Prostate gland (tissue), 2 donors: ENCODE results near the gene CCDC91. TPM values are rescaled to one million over a fixed set of nuclear protein-coding genes. Genes with fewer than 3 reads are reported as not detected.

Experiments used
- DNase-seq: peaks from one replicate; pipeline ENCODE4 v3.0.0-alpha.2; 2019; ENCODE audit warnings: low spot score
- H3K27ac ChIP-seq, 2 donors: fragments of 200-600 bp; sonication (generic); 2 replicates each; pipeline ENCODE4 v1.5.1; 2017 to 2019
- H3K27me3 ChIP-seq: fragments of 200-600 bp; sonication (generic); replicated peaks from 2 replicates; pipeline ENCODE4 v1.5.1; 2019; ENCODE audit not compliant: insufficient read depth
- H3K36me3 ChIP-seq, 2 donors: fragments of 200-600 bp; sonication (generic); 1 replicate in 1 of 2; 2 replicates in 1 of 2; pipeline versions ENCODE4 v1.5.1 to v1.8.1; 2017 to 2019
- H3K4me1 ChIP-seq: fragments of 200-600 bp; sonication (generic); replicated peaks from 2 replicates; pipeline ENCODE4 v1.5.1; 2019
- H3K4me3 ChIP-seq, 2 donors: fragments of 200-600 bp; sonication (generic); 2 replicates each; pipeline ENCODE4 v1.5.1; 2017 to 2019
- H3K9me3 ChIP-seq: fragments of 200-600 bp; sonication (generic); 2 replicates; pipeline ENCODE4 v1.5.1; 2017
- POLR2A ChIP-seq: fragments of 450-650 bp; IDR thresholded peaks from one replicate; pipeline ENCODE4 v1.6.1; 2016; ENCODE audit warnings: antibody characterized with exemption, mild to moderate bottlenecking
- POLR2AphosphoS5 ChIP-seq: sonication (generic); formaldehyde crosslinking; IDR thresholded peaks from one replicate; pipeline ENCODE4 v1.6.1; 2017; ENCODE audit warnings: antibody characterized with exemption
- WGBS: methylation state at CpG from one replicate; pipeline ENCODE4 v1.1.5; 2018; 5-methylcytosine and 5-hydroxymethylcytosine counted together
- intact Hi-C: fragments of 100-400 bp; cut with DNase I; formaldehyde crosslinking; loops from one replicate; pipeline ENCODE4 v1.14.2; 2022
- total RNA-seq, 2 donors: library from RNA; depleted of rRNA; stranded (reverse); fragments of >200 nt; gene quantifications; one replicate each; pipeline ENCODE4 v1.1.0, GENCODE V29; 2016
- TF ChIP-seq, protein P1 (sequence below), 4 experiments: fragments of 200-600 bp in 2 of 4; fragments of 450-650 bp in 2 of 4; sonication (generic) in 2 of 4; IDR thresholded peaks; 1 replicate in 3 of 4; 2 replicates in 1 of 4; pipeline ENCODE4 v1.5.1; 2016 to 2019; ENCODE audit warnings: antibody characterized with exemption in 4 of 4, mild to moderate bottlenecking in 2 of 4, moderate library complexity in 2 of 4

CCDC91 gene
- total RNA-seq, 2 donors from 2014 or later: 25.3 to 42.4 TPM

GRCh38 chr12:28527631-28528249 is 337.5 kb downstream of the CCDC91 start:
- no peak overlapping the region for H3K4me3 ChIP-seq
- no peaks in the 10 kb centered on the region for H3K9me3 ChIP-seq
- no peak overlapping the region for H3K27ac ChIP-seq
- intact Hi-C loops: no loop called here
- DNase-seq: no peak
- no peak for TF ChIP-seq POLR2AphosphoS5
- TF ChIP-seq, protein P1, sequence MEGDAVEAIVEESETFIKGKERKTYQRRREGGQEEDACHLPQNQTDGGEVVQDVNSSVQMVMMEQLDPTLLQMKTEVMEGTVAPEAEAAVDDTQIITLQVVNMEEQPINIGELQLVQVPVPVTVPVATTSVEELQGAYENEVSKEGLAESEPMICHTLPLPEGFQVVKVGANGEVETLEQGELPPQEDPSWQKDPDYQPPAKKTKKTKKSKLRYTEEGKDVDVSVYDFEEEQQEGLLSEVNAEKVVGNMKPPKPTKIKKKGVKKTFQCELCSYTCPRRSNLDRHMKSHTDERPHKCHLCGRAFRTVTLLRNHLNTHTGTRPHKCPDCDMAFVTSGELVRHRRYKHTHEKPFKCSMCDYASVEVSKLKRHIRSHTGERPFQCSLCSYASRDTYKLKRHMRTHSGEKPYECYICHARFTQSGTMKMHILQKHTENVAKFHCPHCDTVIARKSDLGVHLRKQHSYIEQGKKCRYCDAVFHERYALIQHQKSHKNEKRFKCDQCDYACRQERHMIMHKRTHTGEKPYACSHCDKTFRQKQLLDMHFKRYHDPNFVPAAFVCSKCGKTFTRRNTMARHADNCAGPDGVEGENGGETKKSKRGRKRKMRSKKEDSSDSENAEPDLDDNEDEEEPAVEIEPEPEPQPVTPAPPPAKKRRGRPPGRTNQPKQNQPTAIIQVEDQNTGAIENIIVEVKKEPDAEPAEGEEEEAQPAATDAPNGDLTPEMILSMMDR (IDR thresholded peaks at IDR 0.05): no peak
- TF ChIP-seq POLR2A: no peak
- H3K27me3 ChIP-seq: no peaks in the 10 kb centered on the region
- no peaks in the 10 kb centered on the region for H3K4me1 ChIP-seq
- no peaks in the 10 kb centered on the region for H3K36me3 ChIP-seq
- WGBS: 87% methylated on average over 5 of the region's 5 CpGs

GRCh38 chr12:28535216-28535615 is 345.0 kb downstream of the CCDC91 start:
- intact Hi-C loops: no loop called here
- TF ChIP-seq POLR2AphosphoS5: no peak
- Histone ChIP-seq H3K36me3 (no peaks in the 10 kb centered on the region), H3K4me3 (no peak overlapping the region), H3K4me1 (no peaks in the 10 kb centered on the region), H3K9me3 (no peaks in the 10 kb centered on the region), H3K27ac (no peak overlapping the region), H3K27me3 (no peaks in the 10 kb centered on the region)
- WGBS: 75% methylated on average over 2 of the region's 2 CpGs
- DNase-seq: no peak

GRCh38 chr12:28536088-28536487 is 345.8 kb downstream of the CCDC91 start:
- TF ChIP-seq, protein P1 (IDR thresholded peaks at IDR 0.05): no peak
- TF ChIP-seq POLR2A: no peak
- TF ChIP-seq POLR2AphosphoS5: no peak
- H3K9me3 ChIP-seq: no peaks in the 10 kb centered on the region
- no peaks in the 10 kb centered on the region for H3K4me1 ChIP-seq
- no peak for DNase-seq
- intact Hi-C loops: no loop called here
- H3K36me3 ChIP-seq: no peaks in the 10 kb centered on the region
- no peak overlapping the region for H3K27ac ChIP-seq
- no peaks in the 10 kb centered on the region for H3K27me3 ChIP-seq
- H3K4me3 ChIP-seq: no peak overlapping the region
- WGBS: 82% methylated on average over 2 of the region's 2 CpGs

- H3K27ac ChIP-seq: no peak overlapping the region
- H3K4me1 ChIP-seq: no peaks in the 10 kb centered on the region
- no peaks in the 10 kb centered on the region for H3K9me3 ChIP-seq
- no peaks in the 10 kb centered on the region for H3K36me3 ChIP-seq
- TF ChIP-seq POLR2AphosphoS5: peak; percentile 13
- TF ChIP-seq, protein P1 (IDR thresholded peaks at IDR 0.05): no peak
- no peak overlapping the region for H3K4me3 ChIP-seq
- H3K27me3 ChIP-seq: no peaks in the 10 kb centered on the region
- 93% methylated on average over 1 of the region's 1 CpG for WGBS
- DNase-seq: no peak
- intact Hi-C loops: no loop called here
These were observed 347.2 kb downstream of the CCDC91 start for GRCh38 chr12:28537474-28537873.

DNA sequence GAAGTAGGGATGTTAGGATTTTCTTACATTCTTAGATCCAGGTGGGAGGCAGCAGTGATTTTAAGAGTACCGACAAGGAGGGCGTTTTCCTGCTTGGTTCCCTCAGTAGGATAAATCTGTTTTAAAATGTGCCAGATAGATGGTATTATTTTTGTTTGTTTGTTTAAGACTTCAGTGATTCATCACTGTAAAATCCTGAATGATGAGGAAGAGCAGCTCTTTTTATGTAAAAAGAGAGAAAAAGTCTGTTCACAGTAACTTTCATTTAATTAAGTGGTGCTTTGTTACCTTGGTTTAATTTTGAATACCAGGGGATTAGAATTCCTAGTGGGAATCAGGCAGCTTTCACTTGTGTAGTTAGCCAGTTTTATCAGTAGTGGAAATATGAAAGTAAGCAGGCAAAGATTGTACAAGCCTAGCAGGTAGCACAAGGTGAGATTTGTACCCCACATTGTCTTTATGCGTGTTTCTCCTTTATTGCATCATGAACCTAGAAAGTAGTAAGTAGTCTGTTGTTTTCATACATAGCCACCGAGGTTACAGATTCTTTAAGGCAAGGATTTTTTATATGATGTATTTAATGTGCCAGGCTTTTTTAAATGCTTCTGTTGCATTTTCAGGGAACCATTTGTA is 349.6 kb downstream of the CCDC91 start:
- TF ChIP-seq POLR2A (no peak), POLR2AphosphoS5 (no peak)
- TF ChIP-seq, protein P1 (IDR thresholded peaks at IDR 0.05): no peak
- no peaks in the 10 kb centered on the region for H3K27me3 ChIP-seq
- 83% methylated on average over 4 of the region's 4 CpGs for WGBS
- no peaks in the 10 kb centered on the region for H3K4me1 ChIP-seq
- H3K9me3 ChIP-seq: no peaks in the 10 kb centered on the region
- no peak for DNase-seq
- no peak overlapping the region for H3K27ac ChIP-seq
- no peaks in the 10 kb centered on the region for H3K36me3 ChIP-seq
- intact Hi-C loops: no loop called here
- no peak overlapping the region for H3K4me3 ChIP-seq
